Measurements from ENCODE around the gene AGO1. TPM values are rescaled to one million over a fixed set of nuclear protein-coding genes. Genes with fewer than 3 reads are reported as not detected.

Gene AGO1
- total RNA-seq, 6 experiments from 2014 or later: 24.7 to 30.6 (median 27.4) TPM

DNA sequence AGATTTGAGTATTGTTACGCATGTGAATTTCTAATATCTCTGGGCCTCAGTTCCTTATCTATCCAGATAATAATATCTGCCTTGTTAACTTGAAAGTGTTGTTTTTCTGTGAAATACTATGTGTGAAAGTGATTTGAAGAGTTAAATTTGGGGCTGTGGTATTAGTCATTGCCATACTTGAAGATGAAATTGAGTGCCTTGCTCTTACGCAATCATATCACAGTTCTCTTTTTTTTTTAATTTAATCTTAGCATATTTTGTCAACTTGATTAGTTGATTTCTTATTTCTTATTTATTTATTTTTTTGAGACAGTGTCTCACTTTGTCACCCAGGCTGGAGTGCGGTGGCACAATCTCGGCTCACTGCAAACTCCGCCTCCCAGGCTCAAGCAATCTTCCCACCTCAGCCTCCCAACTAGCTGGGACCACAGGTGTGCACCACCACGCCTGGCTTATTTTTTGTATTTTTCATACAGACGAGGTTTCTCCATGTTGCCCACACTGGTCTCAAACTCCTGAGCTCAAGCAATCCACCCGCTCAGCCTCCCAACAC, 44.2 kb upstream of the AGO1 start:
- Mint-ChIP-seq H3K4me3 (no peak overlapping the region), H3K27me3 (ENCODE audit: insufficient read depth) (no peaks in the 10 kb centered on the region), H3K4me1 (ENCODE audit: low read depth) (no peaks in the 10 kb centered on the region), H3K36me3 (ENCODE audit: low read depth) (peaks cover 31% of the 10 kb centered on the region), H3K9me3 (no peaks in the 10 kb centered on the region), H3K27ac (no peak overlapping the region)
- TF ChIP-seq, protein P1, sequence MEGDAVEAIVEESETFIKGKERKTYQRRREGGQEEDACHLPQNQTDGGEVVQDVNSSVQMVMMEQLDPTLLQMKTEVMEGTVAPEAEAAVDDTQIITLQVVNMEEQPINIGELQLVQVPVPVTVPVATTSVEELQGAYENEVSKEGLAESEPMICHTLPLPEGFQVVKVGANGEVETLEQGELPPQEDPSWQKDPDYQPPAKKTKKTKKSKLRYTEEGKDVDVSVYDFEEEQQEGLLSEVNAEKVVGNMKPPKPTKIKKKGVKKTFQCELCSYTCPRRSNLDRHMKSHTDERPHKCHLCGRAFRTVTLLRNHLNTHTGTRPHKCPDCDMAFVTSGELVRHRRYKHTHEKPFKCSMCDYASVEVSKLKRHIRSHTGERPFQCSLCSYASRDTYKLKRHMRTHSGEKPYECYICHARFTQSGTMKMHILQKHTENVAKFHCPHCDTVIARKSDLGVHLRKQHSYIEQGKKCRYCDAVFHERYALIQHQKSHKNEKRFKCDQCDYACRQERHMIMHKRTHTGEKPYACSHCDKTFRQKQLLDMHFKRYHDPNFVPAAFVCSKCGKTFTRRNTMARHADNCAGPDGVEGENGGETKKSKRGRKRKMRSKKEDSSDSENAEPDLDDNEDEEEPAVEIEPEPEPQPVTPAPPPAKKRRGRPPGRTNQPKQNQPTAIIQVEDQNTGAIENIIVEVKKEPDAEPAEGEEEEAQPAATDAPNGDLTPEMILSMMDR (IDR thresholded peaks at IDR 0.05): no peak
- no peak for DNase-seq

DNA sequence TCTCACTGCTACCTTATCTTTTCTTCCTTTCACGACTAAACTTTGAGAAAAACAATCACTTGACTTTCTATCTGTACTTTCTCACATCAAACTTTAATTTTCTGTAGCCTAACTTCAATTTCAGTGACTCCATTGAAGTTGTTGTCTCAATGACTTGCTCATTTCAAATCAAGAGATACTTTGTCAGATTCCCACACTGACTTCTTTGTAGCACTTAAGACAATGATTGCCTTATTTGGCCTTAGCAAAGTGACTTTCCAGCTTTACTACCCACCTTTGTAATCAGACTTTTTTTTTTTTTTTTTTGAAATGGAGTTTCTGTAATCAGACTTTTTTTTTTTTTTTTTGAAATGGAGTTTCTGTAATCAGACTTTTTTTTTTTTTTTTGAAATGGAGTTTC, 38.2 kb upstream of the AGO1 start:
- Mint-ChIP-seq H3K36me3 (ENCODE audit: low read depth) (peaks cover 16% of the 10 kb centered on the region), H3K27me3 (ENCODE audit: insufficient read depth) (no peaks in the 10 kb centered on the region), H3K4me3 (no peak overlapping the region), H3K27ac (no peak overlapping the region), H3K4me1 (ENCODE audit: low read depth) (peaks cover 6% of the 10 kb centered on the region), H3K9me3 (no peaks in the 10 kb centered on the region)
- TF ChIP-seq, protein P1 (IDR thresholded peaks at IDR 0.05): no peak
- DNase-seq: no peak

DNA sequence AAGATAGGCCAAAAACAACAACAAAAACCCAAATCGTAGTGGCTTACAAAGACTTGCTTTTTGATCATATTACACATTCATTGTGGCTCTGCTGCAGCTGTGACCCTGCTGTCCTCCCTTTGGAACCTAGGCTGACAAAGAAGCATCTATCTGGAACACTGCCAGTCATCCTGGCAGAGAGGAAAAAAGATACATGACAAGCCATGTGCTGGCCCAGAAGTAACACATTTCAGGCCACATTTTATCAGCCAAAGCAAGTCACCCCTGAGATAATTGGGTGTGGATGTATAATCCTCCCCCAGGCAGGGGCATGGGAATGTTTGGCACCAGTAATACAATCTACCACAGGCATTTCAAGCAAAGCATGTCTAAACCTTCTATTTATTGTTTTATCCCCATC, 37.2 kb upstream of the AGO1 start:
- peaks cover 6% of the 10 kb centered on the region for H3K4me1 Mint-ChIP-seq (ENCODE audit: low read depth)
- no peaks in the 10 kb centered on the region for H3K27me3 Mint-ChIP-seq (ENCODE audit: insufficient read depth)
- H3K36me3 Mint-ChIP-seq (ENCODE audit: low read depth): peaks cover 21% of the 10 kb centered on the region
- H3K4me3 Mint-ChIP-seq: no peak overlapping the region
- no peaks in the 10 kb centered on the region for H3K9me3 Mint-ChIP-seq
- H3K27ac Mint-ChIP-seq: no peak overlapping the region
- no peak for DNase-seq
- TF ChIP-seq, protein P1 (IDR thresholded peaks at IDR 0.05): no peak

DNA sequence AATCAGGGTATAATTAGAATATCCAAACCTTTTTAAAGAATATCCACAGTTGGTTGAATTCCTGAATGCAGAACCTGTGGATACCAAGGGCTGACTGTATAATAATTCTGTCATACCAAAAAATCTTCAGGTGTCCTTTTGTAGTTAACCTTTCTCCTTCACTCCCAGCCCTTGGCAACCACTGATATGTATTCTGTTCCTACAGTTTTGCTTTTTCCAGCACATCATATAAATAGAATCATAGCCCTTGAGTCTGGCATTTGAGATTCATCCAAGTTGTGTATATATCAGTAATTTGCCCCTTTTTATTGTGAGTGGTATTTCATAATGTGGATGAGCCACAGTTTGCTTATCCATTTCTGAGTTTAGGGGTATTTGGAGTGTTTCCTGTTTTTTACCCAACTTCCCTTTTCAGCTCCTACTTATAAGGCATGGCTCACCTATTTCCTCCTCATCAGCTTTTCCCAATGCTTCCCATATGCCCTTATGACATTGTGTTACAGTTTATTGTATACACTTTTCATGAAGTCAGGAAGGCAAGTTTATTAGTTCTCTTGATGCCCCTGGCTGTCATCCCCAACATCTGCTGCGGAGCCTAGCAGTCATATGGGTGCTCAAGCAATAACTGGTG, 35.0 kb upstream of the AGO1 start:
- no peaks in the 10 kb centered on the region for H3K9me3 Mint-ChIP-seq
- no peak overlapping the region for H3K4me3 Mint-ChIP-seq
- peaks cover 16% of the 10 kb centered on the region for H3K4me1 Mint-ChIP-seq (ENCODE audit: low read depth)
- H3K27ac Mint-ChIP-seq: no peak overlapping the region
- TF ChIP-seq, protein P1 (IDR thresholded peaks at IDR 0.05): no peak
- H3K36me3 Mint-ChIP-seq (ENCODE audit: low read depth): peaks cover 12% of the 10 kb centered on the region
- no peak for DNase-seq
- H3K27me3 Mint-ChIP-seq (ENCODE audit: insufficient read depth): no peaks in the 10 kb centered on the region

DNA sequence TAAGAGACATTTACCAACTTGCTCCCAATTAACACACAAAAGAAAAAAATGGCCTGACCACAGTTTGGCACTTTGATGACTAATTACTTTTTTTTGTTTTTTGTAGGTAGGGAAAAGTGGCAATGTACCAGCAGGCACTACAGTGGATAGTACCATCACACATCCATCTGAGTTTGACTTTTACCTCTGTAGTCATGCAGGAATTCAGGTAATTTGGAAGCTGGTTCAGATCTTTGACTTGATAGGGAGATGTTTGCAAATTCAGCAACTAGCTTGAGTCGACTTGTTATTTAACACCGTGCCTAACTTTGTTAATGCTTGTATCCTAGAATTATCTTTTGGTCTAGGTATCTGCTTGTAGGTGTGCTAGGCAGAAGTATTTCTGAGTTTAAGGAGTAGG, 33.0 kb upstream of the AGO1 start:
- no peak for DNase-seq
- H3K27ac Mint-ChIP-seq: no peak overlapping the region
- TF ChIP-seq, protein P1 (IDR thresholded peaks at IDR 0.05): no peak

More for the DNA sequence above, 33.0 kb upstream of the AGO1 start:
- Mint-ChIP-seq H3K4me3 (no peak overlapping the region), H3K4me1 (ENCODE audit: low read depth) (peaks cover 16% of the 10 kb centered on the region), H3K36me3 (ENCODE audit: low read depth) (peaks cover 18% of the 10 kb centered on the region), H3K9me3 (no peaks in the 10 kb centered on the region), H3K27me3 (ENCODE audit: insufficient read depth) (no peaks in the 10 kb centered on the region)

Data from HFFc6 (cell line).